Nucleus accumbens (tissue), 56 donors: ENCODE results near the gene RSF1.

Experiments
- DNase-seq, 56 donors: peaks; one replicate each; lab custom pipeline; 2025; lab: John Stamatoyannopoulos, UW

Gene RSF1

DNA sequence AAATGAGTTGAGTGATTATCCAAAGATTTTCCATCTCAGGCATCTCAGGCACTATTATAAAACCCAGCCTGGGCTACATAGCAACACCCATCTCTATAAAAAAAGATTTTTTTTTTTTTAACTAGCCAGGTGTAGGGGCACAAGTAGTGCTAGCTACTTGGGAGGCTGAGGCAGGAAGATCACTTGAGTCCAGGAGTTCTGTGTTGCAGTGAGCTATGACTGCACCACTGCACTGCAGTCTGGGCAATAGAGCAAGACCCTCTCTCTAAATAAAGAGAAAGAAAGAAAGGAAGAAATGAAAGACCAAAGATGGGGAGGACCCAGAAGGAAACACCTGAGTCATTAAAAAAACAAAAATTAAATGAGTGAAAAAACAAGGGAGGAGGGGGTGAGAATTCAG, 14.1 kb downstream of the RSF1 start:
- no peak for DNase-seq

GRCh38 chr11:77801477-77801876, 19.0 kb downstream of the RSF1 start:
- DNase-seq = no peak

GRCh38 chr11:77800449-77800848, 20.1 kb downstream of the RSF1 start:
- DNase-seq = no peak

- no peak for DNase-seq
Observed at GRCh38 chr11:77799338-77799737, 21.2 kb downstream of the RSF1 start.

DNA sequence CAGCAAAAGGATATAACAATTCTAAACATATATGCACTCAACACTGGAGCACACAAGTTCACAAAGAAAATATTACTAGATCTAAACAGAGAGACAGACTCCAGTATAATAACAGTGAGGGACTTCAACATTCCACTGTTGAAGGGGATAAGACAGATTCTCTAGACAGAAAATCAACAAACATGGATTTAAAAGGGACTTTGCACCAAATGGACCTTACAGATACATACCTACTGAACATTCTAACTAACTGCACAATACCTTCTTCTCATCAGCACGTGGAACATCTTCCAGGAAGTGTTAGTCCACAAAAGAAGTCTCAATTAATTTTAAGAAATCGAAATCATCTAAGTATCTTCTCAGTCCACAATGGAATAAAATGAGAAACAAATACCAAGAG, 26.6 kb downstream of the RSF1 start:
- no peak for DNase-seq

- DNase-seq = no peak
Observed at GRCh38 chr11:77791301-77791700, 29.2 kb downstream of the RSF1 start.

GRCh38 chr11:77789731-77790476, 30.6 kb downstream of the RSF1 start:
- no peak for DNase-seq

GRCh38 chr11:77789061-77789730, 31.3 kb downstream of the RSF1 start:
- DNase-seq = no peak

DNA sequence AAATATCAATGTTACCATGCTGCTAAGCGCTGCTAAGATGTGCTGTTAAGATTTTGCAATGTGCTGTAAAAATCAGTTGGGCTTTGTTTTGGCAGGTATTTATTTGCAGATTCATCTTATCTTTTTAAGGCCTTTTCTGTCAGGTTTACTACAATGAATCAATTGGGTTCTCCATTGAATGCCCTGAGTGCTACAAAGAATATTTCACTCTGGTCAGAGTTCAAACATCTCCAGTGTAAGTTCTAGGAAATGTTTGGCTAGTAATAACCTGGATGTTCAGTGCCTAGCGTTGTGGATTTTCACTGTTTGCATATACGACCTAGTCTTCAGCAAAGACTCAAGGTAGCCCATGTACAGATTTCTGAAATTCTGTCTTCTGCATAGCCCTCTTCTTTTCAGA, 36.0 kb downstream of the RSF1 start:
- DNase-seq = no peak

DNA sequence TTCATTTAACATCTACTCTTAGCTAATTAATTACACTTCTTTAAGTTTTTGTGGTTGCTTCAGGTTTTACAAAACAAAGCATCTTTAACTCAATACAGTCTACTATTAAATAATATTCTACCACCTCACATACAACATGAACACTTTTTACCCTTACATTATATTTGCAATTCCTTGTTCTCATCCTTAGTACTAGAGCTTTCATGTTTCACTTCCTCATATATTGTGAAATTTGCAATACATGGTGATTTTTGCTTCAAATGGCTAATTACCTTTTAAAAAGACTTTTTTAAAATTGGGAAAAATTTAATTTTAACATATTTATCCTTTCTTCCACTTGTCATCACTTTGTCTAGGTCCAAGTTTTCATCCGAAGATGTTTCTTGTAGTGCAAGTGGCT, 37.5 kb downstream of the RSF1 start:
- no peak for DNase-seq

DNA sequence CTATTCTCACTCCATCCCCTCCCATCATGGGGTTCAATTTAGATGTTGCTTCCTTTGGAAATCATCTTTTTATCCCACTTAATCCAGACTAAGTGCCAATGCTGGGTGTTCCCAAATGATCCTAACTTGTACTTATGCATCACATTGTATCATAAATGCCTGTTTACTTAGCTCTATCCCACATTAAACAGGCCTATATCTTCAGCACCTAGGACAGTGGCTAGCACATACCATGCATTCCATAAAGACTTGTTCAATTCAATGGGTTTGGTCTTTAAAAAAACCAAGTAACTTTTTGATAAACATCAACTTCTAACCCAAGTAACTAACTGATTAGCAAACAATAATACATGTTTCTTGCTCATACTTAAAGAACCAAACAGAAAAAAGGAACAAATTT, 40.6 kb downstream of the RSF1 start:
- no peak for DNase-seq

- DNase-seq = no peak
Observed at GRCh38 chr11:77778549-77778948, 42.0 kb downstream of the RSF1 start.

DNA sequence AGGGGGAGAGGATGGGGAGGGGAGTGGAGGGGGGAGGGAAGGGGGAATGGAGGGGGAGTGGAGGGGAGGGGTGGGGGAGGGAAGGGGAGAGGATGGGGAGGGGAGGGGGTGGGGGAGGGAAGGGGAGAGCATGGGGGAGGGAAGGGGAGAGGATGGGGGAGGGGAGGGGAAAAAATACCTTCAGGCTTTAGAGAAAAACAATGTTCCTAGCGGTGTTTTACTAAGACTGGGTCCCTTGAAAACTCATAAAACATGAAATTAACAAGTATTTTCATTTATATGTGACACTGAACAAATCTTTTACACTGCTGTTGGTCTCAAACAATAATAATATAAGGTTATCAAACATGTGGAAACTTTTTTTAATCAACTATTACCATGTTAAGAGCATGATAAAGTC, 42.4 kb downstream of the RSF1 start:
- no peak for DNase-seq

GRCh38 chr11:77776455-77776854, 44.1 kb downstream of the RSF1 start:
- no peak for DNase-seq

DNA sequence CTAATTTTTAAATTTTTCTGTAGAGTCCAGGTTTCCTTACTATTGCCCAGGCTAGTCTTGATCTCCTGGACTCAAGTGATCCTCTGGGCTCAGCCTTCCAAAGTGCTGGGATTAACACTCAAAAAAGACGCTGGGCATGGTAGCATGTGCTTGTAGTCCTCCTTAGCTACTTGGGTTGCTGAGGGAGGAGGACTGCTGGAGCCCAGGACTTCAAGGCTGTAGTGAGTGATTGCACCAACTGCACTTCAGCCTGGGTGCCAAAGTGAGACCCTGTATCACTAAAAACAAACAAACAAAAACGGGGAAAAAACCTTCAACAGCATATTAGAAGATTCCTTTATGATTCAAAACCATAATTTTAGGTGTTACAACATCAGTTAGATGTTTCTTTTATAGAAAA, 44.6 kb downstream of the RSF1 start:
- no peak for DNase-seq

DNA sequence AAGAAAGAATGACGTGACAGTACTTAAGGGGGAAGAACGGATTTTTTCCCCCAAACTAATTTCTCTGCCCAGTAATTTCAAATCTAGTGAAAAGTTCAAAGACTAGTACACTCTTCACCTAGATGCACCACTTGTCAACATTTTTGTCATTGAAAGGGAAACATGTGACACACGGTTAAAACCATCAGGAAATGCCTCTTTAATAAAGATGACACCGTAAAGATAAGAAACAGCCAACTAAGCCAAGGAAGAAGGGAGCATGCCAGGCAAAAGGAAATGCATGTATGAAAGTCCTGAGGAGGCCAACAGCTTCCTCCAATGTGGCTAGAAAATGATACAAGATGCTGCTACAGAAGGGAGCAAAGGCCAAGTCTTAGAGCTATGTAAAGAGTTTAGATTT, 49.4 kb downstream of the RSF1 start:
- DNase-seq = no peak

DNA sequence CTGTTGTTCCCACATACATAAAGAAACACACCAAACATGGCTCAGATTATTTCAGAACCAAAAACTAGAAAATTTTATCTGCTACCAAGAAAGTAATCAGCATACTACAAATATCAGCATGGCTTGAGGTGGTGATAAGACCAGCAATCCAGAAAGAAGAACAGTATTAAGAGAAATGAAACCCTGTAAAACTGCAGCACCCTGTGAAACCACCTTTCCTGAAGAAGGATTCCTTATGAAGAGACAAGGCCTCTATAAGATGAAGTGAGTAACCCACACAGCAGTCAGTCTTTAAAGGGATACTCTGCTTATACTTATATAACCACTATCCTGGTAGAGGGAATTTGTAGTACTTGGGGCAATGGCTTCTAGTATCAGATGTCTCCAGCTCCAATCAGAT, 49.9 kb downstream of the RSF1 start:
- no peak for DNase-seq

DNA sequence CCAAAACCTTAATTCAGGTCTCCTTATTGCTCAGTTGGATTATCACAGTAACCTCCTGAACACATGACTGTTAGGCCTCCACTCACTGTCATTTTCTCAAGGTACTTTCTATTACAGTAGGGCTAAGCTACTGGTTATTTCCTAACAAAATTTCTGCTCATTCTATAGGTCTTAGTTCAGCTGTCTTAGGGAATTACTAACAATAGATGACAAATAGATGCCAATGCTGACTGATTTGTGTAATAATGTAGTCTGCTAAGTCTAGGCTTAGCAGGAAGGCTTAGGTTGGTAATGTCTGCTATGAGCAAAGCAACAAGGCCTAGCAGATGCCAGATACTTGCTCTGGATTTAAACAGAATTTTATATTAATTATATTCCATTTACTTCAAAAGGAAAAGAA, 58.1 kb downstream of the RSF1 start:
- no peak for DNase-seq

- no peak for DNase-seq
Observed at GRCh38 chr11:77761491-77761890, 59.0 kb downstream of the RSF1 start.

- DNase-seq = no peak
Observed at GRCh38 chr11:77758331-77758730, 62.2 kb downstream of the RSF1 start.

DNA sequence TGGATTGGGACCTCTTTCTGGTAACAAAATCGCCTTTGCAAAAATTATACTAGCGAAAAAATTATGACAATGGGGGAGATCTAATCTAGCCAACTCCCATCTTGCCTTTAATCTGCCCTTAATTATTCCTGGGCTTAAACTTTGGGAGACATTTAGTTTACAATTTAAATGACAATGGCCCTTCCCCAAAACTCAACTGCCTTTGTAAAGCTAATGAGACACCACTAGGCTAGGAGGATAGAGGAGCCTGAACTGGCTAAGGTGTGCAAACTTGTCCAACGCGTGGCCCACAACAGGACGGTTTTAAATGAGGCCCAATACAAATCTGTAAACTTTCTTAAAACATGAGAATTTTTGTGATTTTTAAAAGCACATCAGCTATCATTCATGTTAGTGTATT, 67.3 kb downstream of the RSF1 start:
- no peak for DNase-seq

- DNase-seq = no peak
Observed at GRCh38 chr11:77752516-77752915, 68.0 kb downstream of the RSF1 start.
